Smooth muscle cell (in vitro differentiated cells): ENCODE results near the gene UBR1. TPM values are rescaled to one million over a fixed set of nuclear protein-coding genes. Genes with fewer than 3 reads are reported as not detected.
"Not testable (repeated sequence)": the region's sequence is repeated elsewhere in the genome, so short reads cannot be mapped to it uniquely, and the experiment has no call there.

ENCODE experiments used
- DNase-seq: peaks from one replicate; lab custom pipeline; 2025; ENCODE audit not compliant: unreplicated experiment; lab: John Stamatoyannopoulos, UW
- H2AFZ ChIP-seq: fragments of 200-600 bp; sonication (generic); 2 replicates; pipeline ENCODE4 v1.6.0; 2016; ENCODE audit warnings: antibody characterized with exemption, low read depth, mild to moderate bottlenecking
- H3F3A ChIP-seq: fragments of 200-600 bp; sonication (generic); 2 replicates; pipeline ENCODE4 v1.6.0; 2017; ENCODE audit warnings: antibody characterized with exemption, low read depth
- H3K27ac ChIP-seq: fragments of 200-600 bp; sonication (generic); 2 replicates; pipeline ENCODE4 v1.5.1; 2016; ENCODE audit warnings: low read depth, mild to moderate bottlenecking
- H3K27me3 ChIP-seq: fragments of 200-600 bp; sonication (generic); 2 replicates; pipeline ENCODE4 v1.6.1; 2016; ENCODE audit warnings: low read depth, mild to moderate bottlenecking
- H3K36me3 ChIP-seq: fragments of 200-600 bp; sonication (generic); 2 replicates; pipeline ENCODE4 v1.5.1; 2016; ENCODE audit warnings: low read depth
- H3K4me1 ChIP-seq: fragments of 200-600 bp; sonication (generic); 2 replicates; pipeline ENCODE4 v1.5.1; 2016; ENCODE audit warnings: low read depth
- H3K4me2 ChIP-seq: fragments of 200-600 bp; sonication (generic); 2 replicates; pipeline ENCODE4 v1.6.0; 2016; ENCODE audit warnings: mild to moderate bottlenecking
- H3K4me3 ChIP-seq: fragments of 200-600 bp; sonication (generic); 2 replicates; pipeline ENCODE4 v1.5.1; 2016; ENCODE audit warnings: mild to moderate bottlenecking
- H3K79me2 ChIP-seq: fragments of 200-600 bp; sonication (generic); 2 replicates; pipeline ENCODE4 v1.6.0; 2016; ENCODE audit warnings: low read depth, mild to moderate bottlenecking
- H3K9ac ChIP-seq: fragments of 200-600 bp; sonication (generic); 2 replicates; pipeline ENCODE4 v1.6.0; 2016; ENCODE audit warnings: low read depth
- H3K9me3 ChIP-seq: fragments of 200-600 bp; sonication (generic); replicated peaks from 2 replicates; pipeline ENCODE4 v1.5.1; 2016; ENCODE audit warnings: low read depth
- H4K20me1 ChIP-seq: fragments of 200-600 bp; sonication (generic); 2 replicates; pipeline ENCODE4 v1.6.0; 2016; ENCODE audit warnings: low read depth
- CTCF ChIP-seq: fragments of 200-600 bp; sonication (generic); IDR thresholded peaks from 2 replicates; pipeline ENCODE4 v1.5.1; 2017; ENCODE audit warnings: borderline replicate concordance, mild to moderate bottlenecking, antibody characterized with exemption; ENCODE audit not compliant: insufficient read depth, poor library complexity, severe bottlenecking
- WGBS: methylation state at CpG from one replicate; pipeline ENCODE4 v1.1.7; 2016; ENCODE audit warnings: low lambda C conversion rate; 5-methylcytosine and 5-hydroxymethylcytosine counted together
- polyA plus RNA-seq: library from polyadenylated mRNA; unstranded; fragments of >200 nt; fragmentation: Nextera tagmentation; extraction: Ambion mirVana; gene quantifications from 2 replicates; pipeline ENCODE4 v1.2.1, GENCODE V29; 2016
- total RNA-seq: library from RNA; depleted of rRNA; stranded (reverse); fragments of >200 nt; gene quantifications from 2 replicates; pipeline ENCODE4 v1.2.3, GENCODE V29; 2014

UBR1 gene
- total and polyA plus RNA-seq, 2 experiments from 2014 or later, result 8.7 to 24.0 TPM

GRCh38 chr15:42986693-42987342, 119.0 kb downstream of the UBR1 start:
- TF ChIP-seq CTCF, result no peak
- 98% methylated on average over 20 of the region's 20 CpGs for WGBS
- no peak overlapping the region for H3K4me3 ChIP-seq
- peaks cover 5% of the 10 kb centered on the region for H3K36me3 ChIP-seq
- no peak for DNase-seq
- H3F3A ChIP-seq, result no peaks in the 10 kb centered on the region
- no peak overlapping the region for H3K4me2 ChIP-seq
- H3K9me3 ChIP-seq, result no peaks in the 10 kb centered on the region
- H3K79me2 ChIP-seq, result no peaks in the 10 kb centered on the region
- H3K27ac ChIP-seq, result no peak overlapping the region
- no peak overlapping the region for H3K9ac ChIP-seq
- H4K20me1 ChIP-seq, result no peaks in the 10 kb centered on the region
- no peaks in the 10 kb centered on the region for H3K27me3 ChIP-seq
- no peaks in the 10 kb centered on the region for H3K4me1 ChIP-seq
- H2AFZ ChIP-seq, result no peak overlapping the region

DNA sequence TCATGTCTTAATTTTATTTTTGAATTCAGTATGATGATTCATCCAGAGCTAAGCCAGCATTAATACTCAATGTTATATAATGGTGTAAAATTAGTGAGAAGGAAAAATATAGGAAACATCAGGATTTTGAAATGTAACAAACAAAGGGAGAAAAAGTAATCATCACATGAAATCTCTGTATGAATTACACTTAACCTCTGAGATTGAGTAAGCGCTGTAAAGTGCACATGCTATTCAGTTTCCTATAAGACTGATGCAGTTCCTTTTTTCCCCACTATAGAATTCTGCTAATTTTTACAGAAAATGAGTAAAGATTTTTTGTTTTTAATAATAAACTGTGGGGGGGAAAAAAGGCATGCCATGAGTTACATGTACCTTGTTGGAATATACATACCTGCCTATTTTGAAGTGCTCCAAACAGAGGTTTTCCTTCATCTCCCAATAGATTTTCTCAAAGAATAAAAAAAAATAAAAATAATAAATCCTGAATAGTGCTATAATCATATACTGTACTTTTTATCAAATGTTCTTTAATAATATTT, 121.3 kb downstream of the UBR1 start:
- no peaks in the 10 kb centered on the region for H3K9me3 ChIP-seq
- no peak overlapping the region for H3K27ac ChIP-seq
- H3K79me2 ChIP-seq, result no peaks in the 10 kb centered on the region
- H3F3A ChIP-seq, result no peaks in the 10 kb centered on the region
- TF ChIP-seq CTCF, result no peak
- peaks cover 8% of the 10 kb centered on the region for H3K36me3 ChIP-seq
- H3K27me3 ChIP-seq, result no peaks in the 10 kb centered on the region
- H3K9ac ChIP-seq, result no peak overlapping the region
- WGBS, result 100% methylated on average over 1 of the region's 1 CpG
- DNase-seq, result no peak
- H3K4me3 ChIP-seq, result no peak overlapping the region
- H3K4me1 ChIP-seq, result no peaks in the 10 kb centered on the region
- no peaks in the 10 kb centered on the region for H4K20me1 ChIP-seq
- no peak overlapping the region for H3K4me2 ChIP-seq
- no peak overlapping the region for H2AFZ ChIP-seq

DNA sequence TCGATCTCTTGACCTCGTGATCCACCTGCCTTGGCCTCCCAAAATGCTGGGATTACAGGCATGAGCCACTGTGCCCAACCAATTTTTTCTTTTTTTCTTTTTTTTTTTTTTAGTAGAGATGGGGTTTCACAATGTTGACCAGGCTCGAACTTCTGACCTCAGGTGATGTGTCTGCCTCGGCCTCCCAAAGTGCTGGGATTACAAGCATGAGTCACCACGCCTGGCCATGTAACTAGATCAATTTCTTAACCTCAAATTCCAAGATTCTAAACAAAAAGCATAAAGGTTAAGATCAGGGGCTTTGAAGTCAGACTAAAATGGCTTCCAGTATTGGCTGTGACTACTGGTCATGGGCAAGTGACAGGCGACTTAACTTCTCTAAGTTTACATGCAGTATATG, 126.7 kb downstream of the UBR1 start:
- DNase-seq, result not testable (repeated sequence)
- H3K36me3 ChIP-seq, result peaks cover 22% of the 10 kb centered on the region

GRCh38 chr15:42974202-42974862, 131.5 kb downstream of the UBR1 start:
- no peaks in the 10 kb centered on the region for H3K4me1 ChIP-seq
- no peak overlapping the region for H3K27ac ChIP-seq
- no peaks in the 10 kb centered on the region for H3K27me3 ChIP-seq
- DNase-seq, result no peak
- no peaks in the 10 kb centered on the region for H3K79me2 ChIP-seq
- no peak for TF ChIP-seq CTCF
- no peaks in the 10 kb centered on the region for H3F3A ChIP-seq
- no peak overlapping the region for H3K9ac ChIP-seq
- no peaks in the 10 kb centered on the region for H3K9me3 ChIP-seq
- H3K4me3 ChIP-seq, result no peak overlapping the region
- 96% methylated on average over 2 of the region's 2 CpGs for WGBS
- no peak overlapping the region for H3K4me2 ChIP-seq
- H2AFZ ChIP-seq, result no peak overlapping the region
- peaks cover 57% of the 10 kb centered on the region for H3K36me3 ChIP-seq
- no peaks in the 10 kb centered on the region for H4K20me1 ChIP-seq

More for the DNA sequence above, 126.7 kb downstream of the UBR1 start:
- not testable (repeated sequence) for H3K27ac ChIP-seq, H3K27me3 ChIP-seq, H2AFZ ChIP-seq, H4K20me1 ChIP-seq, H3K79me2 ChIP-seq, H3K9me3 ChIP-seq, H3K4me1 ChIP-seq, H3K9ac ChIP-seq, H3K4me2 ChIP-seq, H3K4me3 ChIP-seq, H3F3A ChIP-seq
- 98% methylated on average over 6 of the region's 6 CpGs for WGBS
